Osteoblast (primary cell): ENCODE results near the gene P4HTM. TPM values are rescaled to one million over a fixed set of nuclear protein-coding genes. Genes with fewer than 3 reads are reported as not detected.

Experiments
- DNase-seq: peaks from one replicate; pipeline ENCODE4 v3.0.0; 2011; ENCODE audit warnings: low spot score, mixed read lengths; ENCODE audit not compliant: insufficient read length; ENCODE audit errors: missing footprints
- H2AFZ ChIP-seq: 2 replicates; pipeline ENCODE4 v1.6.0; 2011; ENCODE audit warnings: mild to moderate bottlenecking, low read length
- H3K27ac ChIP-seq: 2 replicates; pipeline ENCODE4 v1.5.1; 2011; ENCODE audit warnings: mild to moderate bottlenecking, low read depth, low read length, moderate library complexity
- H3K27me3 ChIP-seq: 2 replicates; pipeline ENCODE4 v1.6.0; 2012; ENCODE audit warnings: mild to moderate bottlenecking, control low read depth, inconsistent platforms, low read length, moderate library complexity; ENCODE audit not compliant: insufficient read depth
- H3K36me3 ChIP-seq: 2 replicates; pipeline ENCODE4 v1.5.1; 2011; ENCODE audit warnings: mild to moderate bottlenecking, low read length, control low read depth, moderate library complexity; ENCODE audit not compliant: insufficient read depth
- H3K4me1 ChIP-seq: 2 replicates; pipeline ENCODE4 v1.5.1; 2011; ENCODE audit warnings: mild to moderate bottlenecking, low read length, control low read depth, moderate library complexity; ENCODE audit not compliant: insufficient read depth
- H3K4me2 ChIP-seq: 2 replicates; pipeline ENCODE4 v1.6.0; 2011; ENCODE audit warnings: mild to moderate bottlenecking, low read length; ENCODE audit not compliant: insufficient read depth
- H3K4me3 ChIP-seq: fragments of 200-600 bp; sonication (generic); 3 replicates; pipeline ENCODE4 v1.5.1; 2012; ENCODE audit warnings: mild to moderate bottlenecking, low read length, inconsistent platforms; ENCODE audit not compliant: insufficient read depth
- H3K79me2 ChIP-seq: 2 replicates; pipeline ENCODE4 v1.6.0; 2012; ENCODE audit warnings: mild to moderate bottlenecking, low read length, control low read depth, inconsistent platforms; ENCODE audit not compliant: insufficient read depth
- H3K9me3 ChIP-seq: 2 replicates; pipeline ENCODE4 v1.5.1; 2011; ENCODE audit warnings: low read depth, low read length, control low read depth
- H4K20me1 ChIP-seq: 2 replicates; pipeline ENCODE4 v1.6.0; 2012; ENCODE audit warnings: mild to moderate bottlenecking, low read length, control low read depth; ENCODE audit not compliant: insufficient read depth
- total RNA-seq: library from RNA; depleted of rRNA; stranded (reverse); fragments of >200 nt; gene quantifications from 2 replicates; pipeline ENCODE4 v1.2.3, GENCODE V29; 2012
- TF ChIP-seq, protein P1 (sequence below): IDR thresholded peaks from 2 replicates; pipeline ENCODE4 v1.5.1; 2011; ENCODE audit warnings: mild to moderate bottlenecking, low read depth, low read length, moderate library complexity; ENCODE audit errors: extremely low read depth

P4HTM gene
- total RNA-seq, 1 donor, result 31.8 TPM

DNA sequence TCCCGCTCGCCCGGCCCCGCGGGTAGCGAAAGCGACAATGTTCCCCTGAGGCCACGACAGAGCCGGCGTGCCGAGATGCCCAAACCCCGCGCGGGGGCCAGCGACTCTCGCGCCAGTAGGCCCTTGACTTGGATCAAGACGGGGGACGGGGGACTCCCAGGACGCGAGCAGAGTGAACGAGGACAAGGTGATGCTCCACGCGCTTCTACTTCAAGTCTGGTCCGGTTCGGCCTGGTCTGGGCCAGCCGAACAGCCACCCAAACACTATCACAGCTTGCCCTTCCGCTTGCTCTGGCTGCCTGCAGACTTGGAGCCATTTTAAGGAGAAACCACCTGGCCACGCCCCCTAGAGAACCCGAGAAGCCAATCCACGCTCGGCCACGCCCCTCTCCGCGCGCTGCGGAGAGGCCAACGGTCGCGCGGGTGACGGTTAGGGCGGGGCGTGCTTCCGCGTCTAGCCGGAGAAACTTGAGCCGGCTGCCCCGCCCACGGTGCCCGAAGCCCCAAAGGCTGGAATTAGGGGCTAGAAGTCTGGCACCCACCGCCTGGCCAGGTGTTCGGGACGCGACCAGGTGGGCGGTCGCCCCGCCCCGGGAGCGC, 31.3 kb downstream of the P4HTM start:
- TF ChIP-seq, protein P1, sequence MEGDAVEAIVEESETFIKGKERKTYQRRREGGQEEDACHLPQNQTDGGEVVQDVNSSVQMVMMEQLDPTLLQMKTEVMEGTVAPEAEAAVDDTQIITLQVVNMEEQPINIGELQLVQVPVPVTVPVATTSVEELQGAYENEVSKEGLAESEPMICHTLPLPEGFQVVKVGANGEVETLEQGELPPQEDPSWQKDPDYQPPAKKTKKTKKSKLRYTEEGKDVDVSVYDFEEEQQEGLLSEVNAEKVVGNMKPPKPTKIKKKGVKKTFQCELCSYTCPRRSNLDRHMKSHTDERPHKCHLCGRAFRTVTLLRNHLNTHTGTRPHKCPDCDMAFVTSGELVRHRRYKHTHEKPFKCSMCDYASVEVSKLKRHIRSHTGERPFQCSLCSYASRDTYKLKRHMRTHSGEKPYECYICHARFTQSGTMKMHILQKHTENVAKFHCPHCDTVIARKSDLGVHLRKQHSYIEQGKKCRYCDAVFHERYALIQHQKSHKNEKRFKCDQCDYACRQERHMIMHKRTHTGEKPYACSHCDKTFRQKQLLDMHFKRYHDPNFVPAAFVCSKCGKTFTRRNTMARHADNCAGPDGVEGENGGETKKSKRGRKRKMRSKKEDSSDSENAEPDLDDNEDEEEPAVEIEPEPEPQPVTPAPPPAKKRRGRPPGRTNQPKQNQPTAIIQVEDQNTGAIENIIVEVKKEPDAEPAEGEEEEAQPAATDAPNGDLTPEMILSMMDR, result no peak
- peaks cover 32% of the 10 kb centered on the region for H3K4me1 ChIP-seq
- peaks cover 18% of the 10 kb centered on the region for H4K20me1 ChIP-seq
- peaks cover 36% of the 10 kb centered on the region for H3K36me3 ChIP-seq
- H2AFZ ChIP-seq, result peak overlapping the region; percentile 83
- peaks cover 70% of the 10 kb centered on the region for H3K79me2 ChIP-seq
- DNase-seq, result peak; percentile 99
- H3K4me3 ChIP-seq, result peak overlapping the region; percentile 96
- H3K4me2 ChIP-seq, result peak overlapping the region; percentile 98
- peak overlapping the region; percentile 96 for H3K27ac ChIP-seq
- H3K27me3 ChIP-seq, result no peaks in the 10 kb centered on the region
- no peaks in the 10 kb centered on the region for H3K9me3 ChIP-seq

DNA sequence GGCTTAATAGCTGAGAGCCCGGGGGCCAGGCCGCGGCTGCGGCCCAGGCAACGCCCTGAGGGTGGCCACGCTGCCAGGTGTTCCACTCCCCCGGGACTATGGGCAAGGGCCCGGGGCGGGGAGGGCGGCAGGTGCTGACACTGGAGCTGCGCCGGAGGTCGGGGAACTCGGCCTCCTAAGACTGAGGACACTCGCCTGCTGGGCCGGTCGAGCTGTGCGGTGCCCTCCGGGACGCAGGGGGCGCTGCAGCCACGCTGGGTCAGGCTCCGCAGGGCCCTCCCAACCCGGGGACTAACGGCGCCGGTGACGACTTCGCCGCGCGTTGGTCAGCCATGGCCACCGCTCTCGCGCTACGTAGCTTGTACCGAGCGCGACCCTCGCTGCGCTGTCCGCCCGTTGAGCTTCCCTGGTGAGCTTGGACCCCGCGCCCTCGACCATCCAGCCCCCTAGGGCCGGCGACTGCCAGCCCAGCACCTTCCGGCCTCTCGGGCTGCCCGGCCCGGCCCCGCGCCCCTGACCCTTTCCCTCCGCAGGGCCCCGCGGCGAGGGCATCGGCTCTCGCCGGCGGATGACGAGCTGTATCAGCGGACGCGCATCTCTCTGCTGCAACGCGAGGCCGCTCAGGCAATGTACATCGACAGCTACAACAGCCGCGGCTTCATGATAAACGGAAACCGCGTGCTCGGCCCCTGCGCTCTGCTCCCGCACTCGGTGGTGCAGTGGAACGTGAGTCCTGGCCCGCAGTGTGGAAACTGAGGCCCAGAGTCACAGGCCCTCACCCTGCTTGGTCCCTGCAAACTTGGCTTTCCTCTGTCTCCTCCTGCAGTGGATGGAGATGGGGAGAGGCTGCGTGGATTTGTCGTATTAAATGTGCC, 32.0 kb downstream of the P4HTM start, which contains the start of gene NDUFAF3:
NDUFAF3 (plus strand) TSS at position 309 of the 875 bp plus-strand sequence; CDS start at position 333, 24 bp downstream.
- H3K79me2 ChIP-seq, result peaks cover 77% of the 10 kb centered on the region

DNA sequence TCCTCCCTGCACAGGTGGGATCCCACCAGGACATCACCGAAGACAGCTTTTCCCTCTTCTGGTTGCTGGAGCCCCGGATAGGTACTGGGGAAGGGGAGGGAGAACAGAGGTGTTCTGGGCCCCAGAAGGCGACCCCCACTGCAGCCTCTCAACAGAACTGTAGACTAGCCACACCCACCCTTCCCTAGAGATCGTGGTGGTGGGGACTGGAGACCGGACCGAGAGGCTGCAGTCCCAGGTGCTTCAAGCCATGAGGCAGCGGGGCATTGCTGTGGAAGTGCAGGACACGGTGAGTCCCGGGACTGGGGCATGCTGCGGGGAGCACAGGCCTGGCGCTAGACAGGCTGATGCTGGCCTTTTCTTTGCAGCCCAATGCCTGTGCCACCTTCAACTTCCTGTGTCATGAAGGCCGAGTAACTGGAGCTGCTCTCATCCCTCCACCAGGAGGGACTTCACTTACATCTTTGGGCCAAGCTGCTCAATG, 32.7 kb downstream of the P4HTM start:
- Histone ChIP-seq H3K9me3 (no peaks in the 10 kb centered on the region), H2AFZ (no peak overlapping the region), H3K79me2 (peaks cover 78% of the 10 kb centered on the region), H3K4me2 (peak overlapping the region; percentile 98), H3K4me1 (peaks cover 36% of the 10 kb centered on the region), H3K27me3 (no peaks in the 10 kb centered on the region), H3K27ac (peak overlapping the region; percentile 96), H3K36me3 (peaks cover 47% of the 10 kb centered on the region), H4K20me1 (peaks cover 15% of the 10 kb centered on the region), H3K4me3 (peak overlapping the region; percentile 96)
- TF ChIP-seq, protein P1, result no peak
- peak; percentile 82 for DNase-seq

More for the DNA sequence above, 32.0 kb downstream of the P4HTM start, which contains the start of gene NDUFAF3:
- H4K20me1 ChIP-seq, result peaks cover 15% of the 10 kb centered on the region
- H3K4me2 ChIP-seq, result peak within 1 kb of the TSS; percentile 98
- H3K9me3 ChIP-seq, result no peaks in the 10 kb centered on the region
- H3K4me1 ChIP-seq, result peaks cover 35% of the 10 kb centered on the region
- TF ChIP-seq, protein P1, result peak; percentile 86
- peak within 1 kb of the TSS; percentile 96 for H3K4me3 ChIP-seq
- no peaks in the 10 kb centered on the region for H3K27me3 ChIP-seq
- peaks cover 40% of the 10 kb centered on the region for H3K36me3 ChIP-seq
- peak within 1 kb of the TSS; percentile 96 for H3K27ac ChIP-seq
- peak within 1 kb of the TSS; percentile 83 for H2AFZ ChIP-seq
- DNase-seq, result peak; percentile 99

DNA sequence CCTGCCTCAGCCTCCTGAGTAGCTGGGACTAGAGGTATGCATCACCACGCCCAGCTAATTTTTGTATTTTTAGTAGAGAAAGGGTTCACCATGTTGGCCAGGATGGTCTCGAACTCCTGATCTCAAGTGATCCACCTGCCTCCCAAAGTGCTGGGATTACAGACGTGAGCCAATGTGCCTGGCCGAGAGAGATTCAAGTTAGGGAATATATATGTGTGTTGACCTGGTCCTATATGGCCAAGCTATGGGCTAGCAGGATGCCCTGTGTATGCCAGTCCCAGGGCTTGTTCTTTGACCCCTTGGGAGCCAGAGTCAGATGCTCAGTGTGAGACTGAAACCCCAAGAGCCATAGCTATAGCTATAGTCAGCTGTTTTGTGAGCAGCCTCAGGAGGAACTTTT, 33.7 kb downstream of the P4HTM start:
- H3K9me3 ChIP-seq, result no peaks in the 10 kb centered on the region
- no peak overlapping the region for H3K4me3 ChIP-seq
- no peaks in the 10 kb centered on the region for H3K27me3 ChIP-seq
- H3K36me3 ChIP-seq, result peaks cover 50% of the 10 kb centered on the region
- peaks cover 43% of the 10 kb centered on the region for H3K4me1 ChIP-seq
- no peak for DNase-seq
- no peak overlapping the region for H3K4me2 ChIP-seq
- peaks cover 21% of the 10 kb centered on the region for H4K20me1 ChIP-seq
- no peak overlapping the region for H3K27ac ChIP-seq
- TF ChIP-seq, protein P1, result no peak
- H2AFZ ChIP-seq, result no peak overlapping the region
- H3K79me2 ChIP-seq, result peaks cover 83% of the 10 kb centered on the region
